Measurements from ENCODE around the gene CAPN5. TPM values are rescaled to one million over a fixed set of nuclear protein-coding genes. Genes with fewer than 3 reads are reported as not detected.

CAPN5 gene
- total and polyA plus RNA-seq, 2 experiments from 2014 or later = 10.2 to 32.2 TPM

GRCh38 chr11:77124488-77124887 lies 57.7 kb downstream of the CAPN5 start:
- Mint-ChIP-seq H3K4me3 (no peak overlapping the region), H3K36me3 (ENCODE audit: low read depth) (peaks cover 5% of the 10 kb centered on the region; the same call in 1 of the 3 replicates), H3K27me3 (ENCODE audit: insufficient read depth, low read depth, poor library complexity) (peaks cover 18% of the 10 kb centered on the region), H3K27ac (no peak overlapping the region), H3K4me1 (peaks cover 24% of the 10 kb centered on the region), H3K9me3 (no peaks in the 10 kb centered on the region)
- Histone ChIP-seq H3K4me2 (no peak overlapping the region), H3K4me3 (no peak overlapping the region), H3K27ac (ENCODE audit: low read depth) (no peak overlapping the region), H3K79me2 (replicated peaks; ENCODE audit: insufficient read depth) (no peaks in the 10 kb centered on the region), H3F3A (replicated peaks; ENCODE audit: low read depth) (0 out of 2 replicates have a peak, but pooled peaks cover 4% of the 10 kb centered on the region), H3K9me2 (ENCODE audit: insufficient read depth) (no peaks in the 10 kb centered on the region), H3K36me3 (ENCODE audit: insufficient read depth) (no peaks in the 10 kb centered on the region), H2AFZ (no peak overlapping the region), H3K27me3 (ENCODE audit: insufficient read depth) (no peaks in the 10 kb centered on the region), H4K20me1 (replicated peaks; ENCODE audit: insufficient read depth) (no peaks in the 10 kb centered on the region; the same call in 1 of the 2 replicates), H3K4me1 (ENCODE audit: insufficient read depth) (peaks cover 8% of the 10 kb centered on the region)
- ATAC-seq (no peak), DNase-seq (ENCODE audit: low spot score) (no peak)
- TF ChIP-seq POLR2AphosphoS5 (IDR thresholded peaks at IDR 0.05; ENCODE audit: low read depth) (no peak), NANOG (IDR thresholded peaks at IDR 0.05; ENCODE audit: borderline replicate concordance) (no peak), CTCF (conservative IDR thresholded peaks at IDR 0.05; ENCODE audit: low read depth in 2 of 2) (no peak), ETS1 (IDR thresholded peaks at IDR 0.05) (no peak)

GRCh38 chr11:77125191-77125590 lies 58.4 kb downstream of the CAPN5 start:
- H3K27me3 ChIP-seq (ENCODE audit: insufficient read depth) = no peaks in the 10 kb centered on the region
- H4K20me1 ChIP-seq (replicated peaks; ENCODE audit: insufficient read depth) = no peaks in the 10 kb centered on the region
- no peak overlapping the region for H3K27ac Mint-ChIP-seq
- peaks cover 24% of the 10 kb centered on the region for H3K4me1 Mint-ChIP-seq
- H3K9me3 Mint-ChIP-seq = no peaks in the 10 kb centered on the region
- no peak overlapping the region for H3K4me3 ChIP-seq
- no peak for DNase-seq (ENCODE audit: low spot score)
- 0 out of 2 replicates have a peak, but pooled peaks cover 4% of the 10 kb centered on the region for H3F3A ChIP-seq (replicated peaks; ENCODE audit: low read depth)
- no peaks in the 10 kb centered on the region for H3K36me3 ChIP-seq (ENCODE audit: insufficient read depth)
- H3K27ac ChIP-seq (ENCODE audit: low read depth) = no peak overlapping the region
- no peaks in the 10 kb centered on the region for H3K9me2 ChIP-seq (ENCODE audit: insufficient read depth)
- H3K4me2 ChIP-seq = no peak overlapping the region
- peaks cover 17% of the 10 kb centered on the region for H3K27me3 Mint-ChIP-seq (ENCODE audit: insufficient read depth, low read depth, poor library complexity)
- H3K4me1 ChIP-seq (ENCODE audit: insufficient read depth) = peaks cover 8% of the 10 kb centered on the region
- no peak overlapping the region for H2AFZ ChIP-seq
- no peak for ATAC-seq
- H3K4me3 Mint-ChIP-seq = no peak overlapping the region
- H3K36me3 Mint-ChIP-seq (ENCODE audit: low read depth) = peaks cover 5% of the 10 kb centered on the region; the same call in 1 of the 3 replicates
- no peaks in the 10 kb centered on the region for H3K79me2 ChIP-seq (replicated peaks; ENCODE audit: insufficient read depth)
- TF ChIP-seq ZNF331 (CRISPR knock-in tag; IDR thresholded peaks at IDR 0.05; ENCODE audit: low read depth) (no peak), ETS1 (IDR thresholded peaks at IDR 0.05) (no peak), POLR2AphosphoS5 (IDR thresholded peaks at IDR 0.05; ENCODE audit: low read depth) (no peak), NANOG (IDR thresholded peaks at IDR 0.05; ENCODE audit: borderline replicate concordance) (no peak), CREB1 (CRISPR knock-in tag; IDR thresholded peaks at IDR 0.05; ENCODE audit: low read depth) (no peak), REST (IDR thresholded peaks at IDR 0.05; ENCODE audit: unreplicated experiment) (no peak), CTCF (conservative IDR thresholded peaks at IDR 0.05; ENCODE audit: low read depth in 2 of 2) (no peak), ZNF114 (CRISPR knock-in tag; IDR thresholded peaks at IDR 0.05) (no peak)

Data from GM23338 (cell line).